Measurements from ENCODE around the gene NCOR1. TPM values are rescaled to one million over a fixed set of nuclear protein-coding genes. Genes with fewer than 3 reads are reported as not detected.

The NCOR1 gene
- total and polyA plus RNA-seq, 2 experiments from 2014 or later = 109 to 119 TPM

DNA sequence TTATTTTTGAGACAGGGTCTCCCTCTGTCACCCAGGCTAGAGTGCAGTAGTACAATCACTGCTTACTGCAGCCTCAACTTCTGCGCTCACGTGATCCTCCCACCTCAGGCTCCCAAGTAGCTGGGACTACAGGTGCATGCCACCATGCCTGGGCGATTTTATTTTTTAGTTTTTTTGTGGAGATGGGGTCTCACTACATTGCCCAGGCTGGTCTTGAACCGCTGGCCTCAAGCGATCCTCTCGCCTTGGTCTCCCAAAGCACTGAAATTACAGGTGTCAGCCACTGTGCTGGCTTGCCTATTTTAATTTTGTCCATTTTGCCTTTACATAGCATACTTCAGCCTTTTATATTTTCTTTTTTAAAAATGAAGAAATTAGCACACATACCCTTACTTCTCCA is 164.5 kb downstream of the NCOR1 start:
- DNase-seq (ENCODE audit: low read depth in 1 of 2, low spot score in 1 of 2) = no peak
- H3K4me3 ChIP-seq = no peak overlapping the region
- H3K27ac ChIP-seq = no peak overlapping the region
- no peaks in the 10 kb centered on the region for H3K4me1 ChIP-seq (ENCODE audit: low read depth)
- TF ChIP-seq, protein P1, sequence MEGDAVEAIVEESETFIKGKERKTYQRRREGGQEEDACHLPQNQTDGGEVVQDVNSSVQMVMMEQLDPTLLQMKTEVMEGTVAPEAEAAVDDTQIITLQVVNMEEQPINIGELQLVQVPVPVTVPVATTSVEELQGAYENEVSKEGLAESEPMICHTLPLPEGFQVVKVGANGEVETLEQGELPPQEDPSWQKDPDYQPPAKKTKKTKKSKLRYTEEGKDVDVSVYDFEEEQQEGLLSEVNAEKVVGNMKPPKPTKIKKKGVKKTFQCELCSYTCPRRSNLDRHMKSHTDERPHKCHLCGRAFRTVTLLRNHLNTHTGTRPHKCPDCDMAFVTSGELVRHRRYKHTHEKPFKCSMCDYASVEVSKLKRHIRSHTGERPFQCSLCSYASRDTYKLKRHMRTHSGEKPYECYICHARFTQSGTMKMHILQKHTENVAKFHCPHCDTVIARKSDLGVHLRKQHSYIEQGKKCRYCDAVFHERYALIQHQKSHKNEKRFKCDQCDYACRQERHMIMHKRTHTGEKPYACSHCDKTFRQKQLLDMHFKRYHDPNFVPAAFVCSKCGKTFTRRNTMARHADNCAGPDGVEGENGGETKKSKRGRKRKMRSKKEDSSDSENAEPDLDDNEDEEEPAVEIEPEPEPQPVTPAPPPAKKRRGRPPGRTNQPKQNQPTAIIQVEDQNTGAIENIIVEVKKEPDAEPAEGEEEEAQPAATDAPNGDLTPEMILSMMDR (IDR thresholded peaks at IDR 0.05; ENCODE audit: low read depth, low read length) = no peak
- H3K27me3 ChIP-seq = no peaks in the 10 kb centered on the region
- peaks cover 23% of the 10 kb centered on the region for H3K36me3 ChIP-seq
- H3K9me3 ChIP-seq (ENCODE audit: low read depth) = no peaks in the 10 kb centered on the region

DNA sequence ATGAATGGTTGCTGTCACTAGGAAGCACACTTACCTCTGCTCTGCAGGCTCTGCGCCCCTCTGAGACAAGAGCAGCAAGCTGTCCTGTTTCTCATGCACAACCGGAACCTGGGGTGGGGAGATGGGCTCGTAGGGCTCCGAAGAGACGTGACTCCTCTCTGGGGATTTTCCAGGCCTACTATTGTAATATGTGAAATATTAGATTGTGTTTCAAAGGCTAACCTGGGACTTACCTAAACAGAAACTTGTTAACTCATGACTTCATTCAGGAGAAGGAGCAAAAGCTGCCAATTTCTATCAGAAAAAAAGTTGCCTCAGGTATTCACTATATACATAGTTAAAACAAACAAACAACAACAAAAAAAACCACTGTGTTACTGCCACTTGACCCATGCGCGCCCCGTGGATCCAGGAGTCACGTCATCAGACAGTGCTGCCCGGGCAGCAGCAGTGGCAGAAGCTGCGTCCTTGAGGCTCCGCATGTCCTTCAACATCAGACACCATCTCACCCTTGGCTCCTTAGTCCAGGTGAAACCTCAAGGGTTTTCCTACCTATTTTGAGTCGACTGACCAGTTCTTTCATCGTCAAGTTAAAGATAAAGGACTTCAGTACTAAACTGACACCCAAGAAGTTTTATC is 166.4 kb downstream of the NCOR1 start:
- Histone ChIP-seq H3K4me3 (no peak overlapping the region), H3K36me3 (peaks cover 31% of the 10 kb centered on the region), H3K4me1 (ENCODE audit: low read depth) (no peaks in the 10 kb centered on the region), H3K27ac (no peak overlapping the region), H3K27me3 (no peaks in the 10 kb centered on the region), H3K9me3 (ENCODE audit: low read depth) (no peaks in the 10 kb centered on the region)
- DNase-seq (ENCODE audit: low read depth in 1 of 2, low spot score in 1 of 2) = no peak
- TF ChIP-seq, protein P1 (IDR thresholded peaks at IDR 0.05; ENCODE audit: low read depth, low read length) = no peak

DNA sequence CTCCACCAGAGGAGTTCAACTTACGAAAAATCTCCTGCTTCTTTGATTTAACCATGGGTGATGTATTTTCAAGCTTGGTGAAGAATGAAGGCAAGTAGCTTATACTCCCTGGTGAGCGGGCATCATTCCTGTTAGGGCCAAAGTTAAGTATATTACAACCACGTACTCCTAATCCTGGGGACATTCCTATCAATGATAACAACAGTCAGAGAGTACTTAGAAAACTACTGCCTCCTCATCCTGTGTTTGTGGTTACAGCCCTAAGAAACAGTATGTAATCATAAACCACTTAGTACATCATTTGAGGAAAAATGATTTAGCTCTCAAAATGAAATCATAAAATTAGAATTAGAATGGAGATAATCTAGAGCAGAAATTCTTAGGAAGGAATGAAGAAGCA is 168.4 kb downstream of the NCOR1 start:
- H3K9me3 ChIP-seq (ENCODE audit: low read depth) = no peaks in the 10 kb centered on the region
- H3K4me3 ChIP-seq = no peak overlapping the region
- peaks cover 45% of the 10 kb centered on the region for H3K36me3 ChIP-seq
- H3K4me1 ChIP-seq (ENCODE audit: low read depth) = no peaks in the 10 kb centered on the region
- no peak overlapping the region for H3K27ac ChIP-seq
- TF ChIP-seq, protein P1 (IDR thresholded peaks at IDR 0.05; ENCODE audit: low read depth, low read length) = no peak
- H3K27me3 ChIP-seq = no peaks in the 10 kb centered on the region
- DNase-seq (ENCODE audit: low read depth in 1 of 2, low spot score in 1 of 2) = peak in 1 of 2 donors; percentile 41

DNA sequence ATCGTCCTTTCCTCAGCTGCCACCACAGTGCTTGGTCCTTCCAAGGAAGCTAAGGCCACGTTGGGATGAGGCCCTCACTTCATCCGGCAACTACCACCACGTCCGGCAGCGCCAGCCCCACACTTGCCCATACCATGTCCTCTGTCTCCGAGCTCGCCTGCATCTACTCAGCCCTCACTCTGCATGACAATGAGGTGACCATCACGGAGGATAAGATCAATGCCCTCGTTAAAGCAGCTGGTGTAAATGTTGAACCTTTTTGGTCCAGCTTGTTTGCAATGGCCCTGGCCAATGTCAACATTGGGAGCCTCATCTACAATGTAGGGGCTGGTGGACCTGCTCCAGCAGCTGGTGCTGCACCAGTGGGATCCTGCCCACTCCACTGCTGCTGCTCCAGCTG is 170.8 kb downstream of the NCOR1 start:
- DNase-seq (ENCODE audit: low read depth in 1 of 2, low spot score in 1 of 2) = no peak
- Histone ChIP-seq H3K4me3 (no peak overlapping the region), H3K36me3 (peaks cover 47% of the 10 kb centered on the region), H3K9me3 (ENCODE audit: low read depth) (no peaks in the 10 kb centered on the region), H3K4me1 (ENCODE audit: low read depth) (no peaks in the 10 kb centered on the region), H3K27me3 (no peaks in the 10 kb centered on the region), H3K27ac (no peak overlapping the region)
- TF ChIP-seq, protein P1 (IDR thresholded peaks at IDR 0.05; ENCODE audit: low read depth, low read length) = no peak

DNA sequence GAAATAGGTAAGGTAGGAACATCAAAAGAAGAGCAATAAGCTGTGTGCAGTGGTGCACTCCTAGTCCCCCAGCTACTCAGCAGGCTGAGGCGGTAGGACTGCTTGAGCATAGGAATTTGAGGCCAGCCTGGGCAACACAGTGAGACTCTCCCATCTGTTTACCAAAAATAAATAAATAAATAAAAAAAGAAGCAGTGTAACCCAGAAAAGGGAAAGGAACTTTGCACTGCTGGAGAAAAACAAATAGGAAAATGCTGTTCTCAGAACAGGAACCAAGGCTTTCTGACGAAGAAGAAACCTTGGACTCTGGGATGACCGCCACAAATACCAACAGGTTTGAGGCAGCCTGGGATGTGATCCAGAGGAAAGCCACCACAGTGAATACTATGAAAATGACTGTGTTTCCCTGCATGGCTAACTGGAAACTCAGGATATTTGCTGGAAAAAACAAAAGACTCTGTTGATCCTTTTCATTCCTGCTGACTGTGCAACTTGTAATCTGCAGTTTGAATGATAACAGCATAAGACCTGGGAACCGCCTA is 174.6 kb downstream of the NCOR1 start:
- Histone ChIP-seq H3K27me3 (no peaks in the 10 kb centered on the region), H3K4me3 (no peak overlapping the region), H3K9me3 (ENCODE audit: low read depth) (no peaks in the 10 kb centered on the region), H3K27ac (no peak overlapping the region), H3K4me1 (ENCODE audit: low read depth) (no peaks in the 10 kb centered on the region), H3K36me3 (peaks cover 53% of the 10 kb centered on the region)
- TF ChIP-seq, protein P1 (IDR thresholded peaks at IDR 0.05; ENCODE audit: low read depth, low read length) = no peak
- peak in 1 of 2 donors; percentile 81 for DNase-seq (ENCODE audit: low read depth in 1 of 2, low spot score in 1 of 2)
